ENCODE data around the gene SLC66A2.
A peak's percentile ranks its signal among the peaks of the same experiment; 100 is the strongest.
"Not testable (repeated sequence)": the region's sequence is repeated elsewhere in the genome, so short reads cannot be mapped to it uniquely, and the experiment has no call there.

SLC66A2 gene

GRCh38 chr18:79961527-79962291 lies 10.3 kb upstream of the SLC66A2 start:
- Mint-ChIP-seq H3K27me3 (ENCODE audit: low read depth) (peaks cover 10% of the 10 kb centered on the region), H3K27ac (no peak overlapping the region), H3K4me1 (peaks cover 37% of the 10 kb centered on the region), H3K36me3 (ENCODE audit: low read depth) (peaks cover 4% of the 10 kb centered on the region), H3K9me3 (no peaks in the 10 kb centered on the region), H3K4me3 (peak overlapping the region in 1 of 3 experiments; percentile 21)
- TF ChIP-seq CTCF (IDR thresholded peaks at IDR 0.05; ENCODE audit: unreplicated experiment in 3 of 3) = no peak

- TF ChIP-seq CTCF (IDR thresholded peaks at IDR 0.05; ENCODE audit: unreplicated experiment in 3 of 3) = no peak
- Mint-ChIP-seq H3K27ac (peak overlapping the region in 1 of 3 experiments; percentile 40), H3K4me1 (peaks cover 37% of the 10 kb centered on the region), H3K36me3 (ENCODE audit: low read depth) (peaks cover 4% of the 10 kb centered on the region), H3K9me3 (no peaks in the 10 kb centered on the region), H3K4me3 (peak overlapping the region in 1 of 3 experiments; percentile 21), H3K27me3 (ENCODE audit: low read depth) (peaks cover 10% of the 10 kb centered on the region)
Measured at GRCh38 chr18:79960921-79961526, 9.6 kb upstream of the SLC66A2 start.

- not testable (repeated sequence) for H3K27me3 Mint-ChIP-seq (ENCODE audit: low read depth); H3K9me3 Mint-ChIP-seq; H3K36me3 Mint-ChIP-seq (ENCODE audit: low read depth)
- Mint-ChIP-seq H3K4me3 (peak overlapping the region; percentile 34 to 43 (median 34)), H3K27ac (peak overlapping the region; percentile 14 to 72 (median 40)), H3K4me1 (peaks cover 31% of the 10 kb centered on the region)
Measured at GRCh38 chr18:79960161-79960801, 8.8 kb upstream of the SLC66A2 start.

GRCh38 chr18:79958981-79959380 lies 7.5 kb upstream of the SLC66A2 start:
- Mint-ChIP-seq H3K36me3 (ENCODE audit: low read depth) (no peaks in the 10 kb centered on the region), H3K9me3 (no peaks in the 10 kb centered on the region), H3K27me3 (ENCODE audit: low read depth) (peaks cover 6% of the 10 kb centered on the region)

GRCh38 chr18:79956276-79956675 lies 4.8 kb upstream of the SLC66A2 start:
- TF ChIP-seq CTCF (IDR thresholded peaks at IDR 0.05; ENCODE audit: unreplicated experiment in 3 of 3) = no peak
- no peak overlapping the region for H3K4me3 Mint-ChIP-seq
- no peak overlapping the region for H3K27ac Mint-ChIP-seq
- H3K9me3 Mint-ChIP-seq = no peaks in the 10 kb centered on the region
- H3K36me3 Mint-ChIP-seq (ENCODE audit: low read depth) = no peaks in the 10 kb centered on the region
- peaks cover 26% of the 10 kb centered on the region for H3K4me1 Mint-ChIP-seq
- peaks cover 16% of the 10 kb centered on the region for H3K27me3 Mint-ChIP-seq (ENCODE audit: low read depth)

More at GRCh38 chr18:79958981-79959380, 7.5 kb upstream of the SLC66A2 start:
- no peak for TF ChIP-seq CTCF (IDR thresholded peaks at IDR 0.05; ENCODE audit: unreplicated experiment in 3 of 3)
- H3K4me1 Mint-ChIP-seq = peaks cover 38% of the 10 kb centered on the region
- no peak overlapping the region for H3K4me3 Mint-ChIP-seq
- no peak overlapping the region for H3K27ac Mint-ChIP-seq

- Mint-ChIP-seq H3K4me3 (peak overlapping the region in 1 of 3 experiments; percentile 66), H3K27ac (no peak overlapping the region), H3K36me3 (ENCODE audit: low read depth) (no peaks in the 10 kb centered on the region), H3K4me1 (peaks cover 22% of the 10 kb centered on the region), H3K27me3 (ENCODE audit: low read depth) (peaks cover 12% of the 10 kb centered on the region), H3K9me3 (no peaks in the 10 kb centered on the region)
- no peak for TF ChIP-seq CTCF (IDR thresholded peaks at IDR 0.05; ENCODE audit: unreplicated experiment in 3 of 3)
Measured at GRCh38 chr18:79955302-79956075, 4.0 kb upstream of the SLC66A2 start.

Data from nephron (organoid).